Stimulated activated CD8-positive, alpha-beta memory T cell treated with anti-CD3 and anti-CD28 coated beads, Interleukin-4, amount 100 ng/mL, for 1 hour (primary cell): ENCODE results near the gene LIX1.
"Not testable (repeated sequence)": the region's sequence is repeated elsewhere in the genome, so short reads cannot be mapped to it uniquely, and the experiment has no call there.

Experiments
- DNase-seq, 2 donors: peaks; one replicate each; pipeline ENCODE4 v3.0.0-alpha.2; 2020; ENCODE audit warnings: low read depth in 2 of 2, low spot score in 1 of 2

The LIX1 gene

GRCh38 chr5:97141539-97141938 is 872 bp downstream of the LIX1 start:
- no peak for DNase-seq

GRCh38 chr5:97141031-97141430 is 1.4 kb downstream of the LIX1 start:
- no peak for DNase-seq

GRCh38 chr5:97140250-97140649 is 2.2 kb downstream of the LIX1 start:
- DNase-seq: not testable (repeated sequence)

- DNase-seq: no peak
Measured at GRCh38 chr5:97136475-97136874, 5.9 kb downstream of the LIX1 start.

GRCh38 chr5:97135868-97136267 is 6.5 kb downstream of the LIX1 start:
- no peak for DNase-seq

- DNase-seq: no peak
Measured at GRCh38 chr5:97134634-97135033, 7.8 kb downstream of the LIX1 start.

GRCh38 chr5:97133101-97133500 is 9.3 kb downstream of the LIX1 start:
- no peak for DNase-seq

- DNase-seq: no peak
Measured at GRCh38 chr5:97131921-97132320, 10.5 kb downstream of the LIX1 start.

- DNase-seq: no peak
Measured at GRCh38 chr5:97131139-97131710, 11.2 kb downstream of the LIX1 start.

GRCh38 chr5:97127727-97128126 is 14.7 kb downstream of the LIX1 start:
- no peak for DNase-seq

- no peak for DNase-seq
Measured at GRCh38 chr5:97125125-97125683, 17.2 kb downstream of the LIX1 start.

GRCh38 chr5:97124335-97124734 is 18.1 kb downstream of the LIX1 start:
- DNase-seq: no peak

GRCh38 chr5:97121848-97122247 is 20.6 kb downstream of the LIX1 start:
- DNase-seq: no peak

- DNase-seq: no peak
Measured at GRCh38 chr5:97120195-97120594, 22.2 kb downstream of the LIX1 start.

GRCh38 chr5:97119007-97119390 is 23.4 kb downstream of the LIX1 start:
- no peak for DNase-seq

- DNase-seq: no peak
Measured at GRCh38 chr5:97118261-97119006, 24.0 kb downstream of the LIX1 start.

- no peak for DNase-seq
Measured at GRCh38 chr5:97115932-97116331, 26.5 kb downstream of the LIX1 start.

GRCh38 chr5:97112230-97112629 is 30.2 kb downstream of the LIX1 start:
- DNase-seq: no peak

- no peak for DNase-seq
Measured at GRCh38 chr5:97111616-97112015, 30.8 kb downstream of the LIX1 start.

- DNase-seq: no peak
Measured at GRCh38 chr5:97111004-97111403, 31.4 kb downstream of the LIX1 start.

GRCh38 chr5:97107318-97107717 is 35.1 kb downstream of the LIX1 start:
- no peak for DNase-seq

- no peak for DNase-seq
Measured at GRCh38 chr5:97106216-97106581, 36.2 kb downstream of the LIX1 start.
